HUES64 (cell line): Measurements from ENCODE around the gene PARD3.
"Not testable (repeated sequence)": the region's sequence is repeated elsewhere in the genome, so short reads cannot be mapped to it uniquely, and the experiment has no call there.

Source experiments
- H3K27ac ChIP-seq: 2 replicates; pipeline ENCODE4 v1.7.0; 2013; ENCODE audit warnings: low read depth, low read length, inconsistent platforms
- H3K27me3 ChIP-seq: 2 replicates; pipeline ENCODE4 v1.6.1; 2013; ENCODE audit warnings: mild to moderate bottlenecking, low read length; ENCODE audit not compliant: insufficient read depth
- H3K36me3 ChIP-seq: 2 replicates; pipeline ENCODE4 v1.6.1; 2013; ENCODE audit warnings: mild to moderate bottlenecking, low read length; ENCODE audit not compliant: insufficient read depth
- H3K4me1 ChIP-seq: 2 replicates; pipeline ENCODE4 v1.6.1; 2013; ENCODE audit warnings: mild to moderate bottlenecking, low read length, moderate library complexity; ENCODE audit not compliant: insufficient read depth
- H3K4me3 ChIP-seq: 2 replicates; pipeline ENCODE4 v1.5.1; 2013; ENCODE audit warnings: mild to moderate bottlenecking, low read length, moderate library complexity
- H3K9ac ChIP-seq: 2 replicates; pipeline ENCODE4 v1.6.1; 2013; ENCODE audit warnings: mild to moderate bottlenecking, low read depth, low read length
- H3K9me3 ChIP-seq: 2 replicates; pipeline ENCODE4 v1.6.1; 2013; ENCODE audit warnings: low read depth, low read length; ENCODE audit not compliant: insufficient read depth
- WGBS: fragments of 150-250, 120-280 bp; methylation state at CpG from one replicate; pipeline ENCODE4 v1.1.7; 2013; ENCODE audit warnings: missing lambda C conversion rate; 5-methylcytosine and 5-hydroxymethylcytosine counted together

The PARD3 gene

GRCh38 chr10:34700752-34701151 is 114.3 kb downstream of the PARD3 start:
- not testable (repeated sequence) for H3K4me3 ChIP-seq, H3K27ac ChIP-seq

GRCh38 chr10:34699904-34700517 is 115.1 kb downstream of the PARD3 start:
- Histone ChIP-seq H3K27me3 (no peaks in the 10 kb centered on the region), H3K9ac (no peak overlapping the region), H3K36me3 (no peaks in the 10 kb centered on the region), H3K4me1 (peaks cover 17% of the 10 kb centered on the region; the same call in 1 of the 2 replicates), H3K27ac (no peak overlapping the region), H3K9me3 (no peaks in the 10 kb centered on the region), H3K4me3 (no peak overlapping the region)
- WGBS = 88% methylated on average over 4 of the region's 4 CpGs

More at GRCh38 chr10:34700752-34701151, 114.3 kb downstream of the PARD3 start:
- peaks cover 17% of the 10 kb centered on the region; the same call in 1 of the 2 replicates for H3K4me1 ChIP-seq
- not testable (repeated sequence) for H3K9me3 ChIP-seq, H3K9ac ChIP-seq, H3K36me3 ChIP-seq, H3K27me3 ChIP-seq
- WGBS = 92% methylated on average over 5 of the region's 5 CpGs

- Histone ChIP-seq H3K9me3 (no peaks in the 10 kb centered on the region), H3K4me1 (peaks cover 13% of the 10 kb centered on the region; the same call in 1 of the 2 replicates), H3K4me3 (no peak overlapping the region), H3K27ac (no peak overlapping the region), H3K9ac (no peak overlapping the region), H3K27me3 (no peaks in the 10 kb centered on the region), H3K36me3 (no peaks in the 10 kb centered on the region)
- WGBS = 95% methylated on average over 3 of the region's 3 CpGs
Measured at GRCh38 chr10:34698979-34699378, 116.1 kb downstream of the PARD3 start.

GRCh38 chr10:34698248-34698831 is 116.8 kb downstream of the PARD3 start:
- 95% methylated on average over 4 of the region's 4 CpGs for WGBS
- Histone ChIP-seq H3K4me1 (peaks cover 13% of the 10 kb centered on the region; the same call in 1 of the 2 replicates), H3K4me3 (no peak overlapping the region), H3K9ac (no peak overlapping the region), H3K36me3 (no peaks in the 10 kb centered on the region), H3K27ac (no peak overlapping the region), H3K9me3 (no peaks in the 10 kb centered on the region), H3K27me3 (no peaks in the 10 kb centered on the region)

- 89% methylated on average over 5 of the region's 5 CpGs for WGBS
- Histone ChIP-seq H3K36me3 (no peaks in the 10 kb centered on the region), H3K27me3 (no peaks in the 10 kb centered on the region), H3K4me3 (no peak overlapping the region), H3K4me1 (peaks cover 11% of the 10 kb centered on the region; the same call in 1 of the 2 replicates), H3K9me3 (no peaks in the 10 kb centered on the region), H3K9ac (no peak overlapping the region), H3K27ac (no peak overlapping the region)
Measured at GRCh38 chr10:34697351-34698247, 117.5 kb downstream of the PARD3 start.

GRCh38 chr10:34696423-34696822 is 118.7 kb downstream of the PARD3 start:
- no peaks in the 10 kb centered on the region for H3K36me3 ChIP-seq
- no peaks in the 10 kb centered on the region for H3K27me3 ChIP-seq
- H3K27ac ChIP-seq = no peak overlapping the region
- no peaks in the 10 kb centered on the region for H3K9me3 ChIP-seq
- 93% methylated on average over 2 of the region's 2 CpGs for WGBS
- peaks cover 5% of the 10 kb centered on the region; the same call in 1 of the 2 replicates for H3K4me1 ChIP-seq
- H3K9ac ChIP-seq = no peak overlapping the region
- H3K4me3 ChIP-seq = no peak overlapping the region

- no peaks in the 10 kb centered on the region for H3K36me3 ChIP-seq
- WGBS = 93% methylated on average over 13 of the region's 13 CpGs
- no peak overlapping the region for H3K27ac ChIP-seq
- H3K27me3 ChIP-seq = no peaks in the 10 kb centered on the region
- H3K4me1 ChIP-seq = peaks cover 16% of the 10 kb centered on the region; the same call in 1 of the 2 replicates
- H3K4me3 ChIP-seq = no peak overlapping the region
- no peak overlapping the region for H3K9ac ChIP-seq
- no peaks in the 10 kb centered on the region for H3K9me3 ChIP-seq
Measured at GRCh38 chr10:34690383-34691049, 124.6 kb downstream of the PARD3 start.

GRCh38 chr10:34689053-34689452 is 126.0 kb downstream of the PARD3 start:
- Histone ChIP-seq H3K36me3 (no peaks in the 10 kb centered on the region), H3K9me3 (no peaks in the 10 kb centered on the region), H3K4me3 (no peak overlapping the region), H3K4me1 (peaks cover 16% of the 10 kb centered on the region; the same call in 1 of the 2 replicates), H3K9ac (no peak overlapping the region), H3K27ac (no peak overlapping the region), H3K27me3 (no peaks in the 10 kb centered on the region)
- WGBS = 94% methylated on average over 8 of the region's 8 CpGs

GRCh38 chr10:34687434-34688210 is 127.5 kb downstream of the PARD3 start:
- peaks cover 16% of the 10 kb centered on the region; the same call in 1 of the 2 replicates for H3K4me1 ChIP-seq
- no peaks in the 10 kb centered on the region for H3K27me3 ChIP-seq
- no peak overlapping the region for H3K9ac ChIP-seq
- no peaks in the 10 kb centered on the region for H3K36me3 ChIP-seq
- H3K4me3 ChIP-seq = no peak overlapping the region
- H3K9me3 ChIP-seq = no peaks in the 10 kb centered on the region
- no peak overlapping the region for H3K27ac ChIP-seq
- 86% methylated on average over 9 of the region's 11 CpGs for WGBS

GRCh38 chr10:34682580-34682979 is 132.5 kb downstream of the PARD3 start:
- H3K4me1 ChIP-seq = peaks cover 12% of the 10 kb centered on the region
- no peaks in the 10 kb centered on the region for H3K9me3 ChIP-seq
- no peak overlapping the region for H3K4me3 ChIP-seq
- 96% methylated on average over 6 of the region's 7 CpGs for WGBS
- no peaks in the 10 kb centered on the region for H3K36me3 ChIP-seq
- H3K27me3 ChIP-seq = no peaks in the 10 kb centered on the region
- H3K27ac ChIP-seq = no peak overlapping the region
- no peak overlapping the region for H3K9ac ChIP-seq
